Stimulated activated CD4-positive, alpha-beta T cell treated with anti-CD3 and anti-CD28 coated beads, Interleukin-4, amount 100 ng/mL, for 4 hours (primary cell): ENCODE results near the gene SPEM3.

Source experiments
- DNase-seq, 2 experiments: peaks; one replicate each; pipeline ENCODE4 v3.0.0-alpha.2; 2020

SPEM3 gene

DNA sequence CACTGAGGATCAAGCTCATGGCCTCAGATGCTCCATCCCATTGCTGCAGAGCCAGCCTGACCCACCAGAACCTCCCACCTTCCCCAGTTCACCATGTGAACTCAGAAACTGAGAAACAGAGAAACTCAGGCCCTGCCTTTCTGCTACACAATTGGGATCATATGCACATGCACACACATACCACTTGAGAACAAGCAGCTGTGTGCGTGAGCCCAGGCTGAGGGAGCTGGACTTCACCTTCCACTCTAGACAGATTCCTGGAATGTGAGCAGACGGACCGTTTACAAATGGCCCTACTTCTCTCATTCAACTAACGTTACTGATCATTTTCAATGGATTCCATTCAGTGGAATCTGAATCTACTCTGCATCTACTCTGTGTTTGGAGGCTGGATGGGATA is 5.0 kb upstream of the SPEM3 start:
- no peak for DNase-seq

DNA sequence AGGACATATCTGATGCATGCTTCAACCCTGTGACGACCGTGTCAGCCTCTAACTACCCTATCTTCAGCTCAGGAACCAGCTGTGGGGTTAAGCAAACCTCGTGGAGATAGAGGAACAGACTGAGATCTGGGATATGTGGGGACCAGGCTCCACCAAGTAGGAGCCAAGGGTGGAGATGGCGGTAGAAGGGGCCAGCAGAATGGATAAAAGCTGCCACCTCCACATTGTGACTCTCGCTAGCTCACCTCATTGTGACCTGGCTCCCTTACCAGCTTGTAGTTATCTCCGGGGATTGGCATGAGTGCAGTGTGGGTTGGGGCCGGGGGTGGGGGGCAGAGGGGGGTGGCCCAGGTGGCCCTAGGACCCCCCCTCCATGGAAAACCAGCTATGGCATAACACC is 3.3 kb upstream of the SPEM3 start, which contains the start of gene SPEM2:
SPEM2 (plus strand) TSS at position 301 of the 400 bp plus-strand sequence; CDS start at position 374, 73 bp downstream.
- DNase-seq: no peak

DNA sequence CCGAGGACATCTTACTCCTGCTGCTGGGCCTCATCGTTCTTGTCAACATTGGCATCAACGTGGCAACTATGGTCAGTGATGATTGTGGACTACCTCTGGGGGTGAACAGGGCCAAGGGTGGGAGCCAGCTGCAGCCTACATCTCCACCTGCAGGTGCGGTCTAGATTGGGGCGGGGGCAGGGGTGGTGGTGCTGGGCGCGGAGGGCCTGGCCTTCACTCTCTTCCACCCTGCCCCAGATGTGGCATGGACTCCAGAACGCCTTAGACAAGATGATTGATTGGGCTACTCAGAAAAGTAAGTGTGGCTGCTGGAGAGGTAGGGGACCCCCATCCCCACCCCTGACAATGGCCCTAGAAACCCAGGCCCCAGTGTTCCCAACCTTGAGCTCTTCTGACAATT is 2.9 kb upstream of the SPEM3 start:
- no peak for DNase-seq

DNA sequence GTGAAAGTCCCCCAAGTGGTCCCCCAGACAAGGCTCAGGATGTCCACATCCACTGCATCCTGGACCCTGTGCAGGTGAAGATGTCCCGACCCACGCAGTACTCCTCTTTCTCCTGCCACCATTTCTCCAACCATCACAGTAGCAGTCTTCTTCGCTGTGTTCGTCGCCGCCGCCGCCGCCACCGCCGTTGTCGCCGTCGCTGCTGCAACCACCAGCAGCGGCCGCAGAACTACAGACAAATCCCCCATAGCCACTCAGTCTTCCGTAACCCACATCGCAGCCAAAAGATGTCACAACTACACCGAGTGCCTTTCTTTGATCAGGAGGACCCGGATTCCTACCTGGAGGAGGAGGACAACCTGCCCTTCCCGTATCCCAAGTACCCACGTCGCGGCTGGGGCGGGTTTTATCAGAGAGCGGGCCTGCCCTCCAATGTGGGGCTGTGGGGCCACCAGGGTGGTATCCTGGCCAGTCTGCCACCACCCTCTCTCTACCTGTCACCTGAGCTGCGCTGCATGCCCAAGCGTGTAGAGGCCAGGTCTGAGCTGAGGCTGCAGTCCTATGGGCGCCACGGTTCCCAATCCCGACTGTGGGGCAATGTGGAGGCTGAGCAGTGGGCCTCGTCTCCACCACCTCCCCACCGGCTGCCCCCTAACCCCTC is 2.3 kb upstream of the SPEM3 start:
- no peak for DNase-seq

DNA sequence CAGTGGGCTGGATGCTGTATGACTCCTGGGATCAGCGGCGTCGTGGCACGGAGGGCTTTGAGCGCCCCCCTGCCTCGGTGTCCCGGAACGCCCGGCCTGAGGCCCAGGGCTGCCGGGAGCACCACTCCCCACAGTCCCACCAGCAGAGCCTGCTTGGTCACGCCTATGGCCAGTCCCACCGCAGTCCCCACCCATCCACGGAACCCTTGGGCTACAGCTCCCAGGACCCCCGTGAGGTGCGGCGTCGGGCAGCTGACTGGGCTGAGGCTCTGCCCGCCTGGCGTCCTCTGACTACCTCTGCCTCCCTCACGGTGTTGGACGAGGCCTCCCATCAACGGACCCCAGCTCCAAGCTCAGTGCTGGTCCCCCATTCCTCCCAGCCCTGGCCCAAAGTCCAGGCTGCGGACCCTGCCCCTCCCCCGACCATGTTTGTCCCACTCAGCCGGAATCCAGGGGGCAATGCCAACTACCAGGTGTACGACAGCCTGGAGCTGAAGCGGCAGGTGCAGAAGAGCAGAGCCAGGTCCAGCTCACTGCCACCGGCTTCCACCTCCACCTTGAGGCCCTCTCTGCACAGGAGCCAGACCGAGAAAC is 1.7 kb upstream of the SPEM3 start:
- DNase-seq: no peak

DNA sequence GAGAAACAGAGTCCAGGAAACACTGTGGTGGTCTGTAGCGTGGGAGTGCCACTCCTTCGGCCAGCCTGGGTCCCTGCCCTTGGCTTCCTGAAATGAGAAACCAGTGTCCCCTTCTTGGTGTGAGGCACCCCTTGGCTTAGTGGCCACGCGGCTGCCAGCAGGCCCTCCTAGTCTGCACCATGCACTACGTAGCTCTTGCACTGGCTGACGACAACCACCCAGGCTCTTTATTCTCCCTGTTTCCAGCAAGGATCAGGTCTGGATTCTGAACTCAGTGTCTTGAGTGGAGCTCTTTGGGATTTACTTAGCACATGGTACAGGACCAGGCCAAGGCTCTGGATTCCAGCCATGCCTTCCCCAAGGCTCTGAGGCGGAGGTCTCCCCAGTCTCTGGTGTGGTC is 1.1 kb upstream of the SPEM3 start:
- DNase-seq: no peak

DNA sequence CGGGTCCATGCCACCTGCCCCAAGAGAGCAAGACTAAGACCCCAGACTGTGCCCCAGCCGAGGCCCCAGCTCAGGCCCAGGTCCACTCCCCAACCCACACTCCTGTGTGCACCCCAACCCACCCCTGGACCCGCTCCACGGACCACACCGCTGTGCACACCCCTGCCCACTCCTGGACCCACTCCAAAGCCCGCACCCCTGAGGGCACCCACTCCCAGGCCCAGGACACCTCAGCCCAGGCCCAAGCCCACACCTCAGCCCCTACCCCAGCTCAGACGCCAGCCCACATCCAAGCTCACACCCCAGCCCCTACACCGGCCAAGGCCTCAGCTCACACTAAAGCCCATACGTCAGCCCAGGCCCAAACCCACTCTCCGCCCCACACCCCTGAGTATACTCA is 1.1 kb downstream of the SPEM3 start:
- DNase-seq: no peak

DNA sequence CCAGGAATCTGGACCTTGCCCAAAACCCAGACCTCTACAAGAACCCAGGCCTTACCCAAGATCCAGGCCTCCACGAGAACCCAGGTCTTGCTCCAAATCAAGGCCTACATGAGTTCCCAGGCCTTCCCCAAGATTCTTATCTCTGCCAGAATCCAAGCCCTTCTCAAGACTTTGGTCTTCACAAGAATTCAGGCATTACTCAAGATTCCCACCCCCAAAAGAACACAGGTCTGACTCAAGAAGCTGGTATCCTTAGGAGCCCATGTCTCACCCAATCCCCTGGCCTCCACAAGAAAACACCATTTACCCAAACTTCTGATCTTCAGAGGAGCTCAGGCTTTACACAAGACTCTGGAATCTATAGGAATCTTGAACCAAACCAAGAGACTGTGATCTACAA is 2.6 kb downstream of the SPEM3 start:
- DNase-seq: no peak

DNA sequence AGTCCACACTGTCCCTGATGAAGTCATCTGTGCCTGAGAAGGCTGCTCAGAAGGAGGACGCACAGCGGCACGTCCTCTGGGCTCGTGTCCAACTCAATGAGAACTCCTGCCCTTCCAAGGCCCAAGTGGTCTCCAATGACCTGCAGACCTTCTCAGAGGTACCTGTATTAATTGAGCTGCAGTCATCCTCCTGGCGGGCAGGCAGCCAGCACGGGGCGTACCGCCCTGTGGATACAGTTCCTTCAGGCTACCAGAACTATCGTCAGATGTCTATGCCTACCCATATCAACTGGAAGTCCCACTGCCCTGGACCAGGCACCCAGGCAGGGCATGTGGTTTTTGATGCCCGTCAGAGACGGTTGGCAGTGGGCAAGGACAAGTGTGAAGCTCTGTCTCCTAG is 3.6 kb downstream of the SPEM3 start:
- no peak for DNase-seq

DNA sequence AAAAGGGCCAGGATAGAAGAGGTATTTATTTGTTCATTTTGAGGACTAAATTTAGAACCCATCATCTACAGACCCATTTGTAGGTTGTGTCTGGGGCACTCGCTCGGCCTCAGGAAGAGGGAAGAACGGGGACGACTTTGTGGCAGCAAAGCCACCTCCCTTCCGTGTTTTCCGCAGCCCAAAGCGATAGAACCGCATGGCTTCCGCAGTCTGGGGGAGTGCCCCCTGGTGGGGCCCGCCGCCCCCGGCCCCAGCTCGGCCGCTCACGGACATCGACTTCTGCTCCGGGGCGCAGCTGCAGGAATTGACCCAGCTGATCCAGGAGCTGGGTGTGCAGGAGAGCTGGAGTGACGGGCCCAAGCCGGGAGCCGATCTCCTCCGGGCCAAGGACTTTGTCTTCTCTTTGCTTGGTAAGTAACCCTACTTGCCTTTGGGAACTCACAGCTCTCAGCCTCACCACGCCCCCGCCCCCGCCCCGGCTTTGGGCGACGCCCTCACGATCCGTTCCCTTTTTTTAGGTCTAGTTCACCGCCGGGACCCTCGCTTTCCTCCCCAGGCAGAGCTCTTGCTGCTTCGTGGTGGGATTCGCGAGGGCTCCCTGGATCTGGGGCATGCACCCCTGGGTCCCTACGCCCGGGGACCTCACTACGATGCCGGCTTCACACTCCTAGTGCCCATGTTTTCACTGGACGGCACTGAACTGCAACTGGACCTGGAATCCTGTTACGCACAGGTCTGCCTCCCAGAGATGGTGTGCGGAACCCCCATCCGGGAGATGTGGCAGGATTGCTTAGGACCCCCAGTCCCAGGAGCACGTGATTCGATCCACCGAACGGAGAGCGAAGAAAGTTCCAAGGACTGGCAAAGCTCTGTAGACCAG is 7.3 kb downstream of the SPEM3 start:
- DNase-seq: peak; percentile 45 to 46

DNA sequence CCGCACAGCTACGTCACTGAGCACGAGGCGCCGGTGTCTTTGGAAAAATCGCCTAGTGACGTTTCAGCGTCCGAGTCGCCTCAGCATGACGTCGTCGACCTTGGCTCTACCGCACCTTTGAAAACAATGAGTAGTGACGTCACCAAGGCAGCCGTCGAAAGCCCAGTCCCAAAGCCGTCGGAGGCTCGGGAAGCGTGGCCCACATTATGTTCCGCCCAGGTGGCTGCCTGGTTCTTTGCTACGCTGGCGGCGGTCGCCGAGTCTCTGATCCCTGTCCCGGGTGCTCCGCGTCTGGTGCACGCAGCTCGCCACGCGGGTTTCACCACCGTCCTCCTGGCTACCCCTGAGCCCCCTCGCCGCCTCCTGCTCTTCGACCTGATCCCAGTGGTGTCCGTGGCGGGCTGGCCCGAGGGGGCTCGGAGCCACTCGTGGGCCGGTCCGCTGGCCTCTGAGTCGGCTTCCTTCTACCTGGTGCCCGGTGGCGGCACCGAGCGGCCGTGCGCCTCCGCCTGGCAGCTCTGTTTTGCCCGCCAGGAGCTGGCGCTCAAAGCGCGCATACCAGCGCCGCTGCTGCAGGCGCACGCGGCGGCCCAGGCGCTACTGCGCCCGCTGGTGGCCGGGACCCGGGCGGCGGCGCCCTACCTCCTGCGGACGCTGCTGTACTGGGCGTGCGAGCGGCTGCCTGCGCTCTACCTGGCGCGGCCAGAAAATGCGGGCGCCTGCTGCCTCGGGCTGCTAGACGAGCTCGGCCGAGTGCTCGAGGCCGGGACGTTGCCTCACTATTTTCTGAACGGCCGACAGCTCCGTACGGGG is 8.1 kb downstream of the SPEM3 start:
- DNase-seq: peak; percentile 79 to 80

DNA sequence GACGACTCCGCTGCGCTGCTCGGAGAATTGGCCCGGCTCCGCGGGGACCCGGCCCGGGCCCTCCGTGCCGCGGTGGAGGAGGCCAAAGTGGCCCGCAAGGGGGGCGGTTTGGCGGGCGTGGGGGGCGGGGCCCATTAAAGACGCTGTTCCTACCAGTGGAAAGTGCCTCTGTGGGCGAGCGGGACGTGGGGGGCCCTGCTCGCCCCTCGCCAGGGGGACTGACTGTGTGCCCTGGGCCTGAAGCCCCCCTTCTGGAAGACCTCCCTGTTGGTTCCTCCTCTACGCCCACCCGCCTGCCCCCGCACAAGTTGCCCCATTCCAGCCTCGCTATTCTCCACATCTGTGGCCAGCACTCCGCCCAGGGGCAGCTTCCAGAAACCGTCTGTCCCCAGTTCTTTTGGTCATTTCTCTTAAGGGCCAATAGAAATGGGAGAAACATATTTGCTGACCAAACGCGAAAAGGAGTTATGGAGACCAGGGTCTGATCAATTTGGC is 8.8 kb downstream of the SPEM3 start:
- DNase-seq: peak in 1 of 2 experiments; percentile 12

DNA sequence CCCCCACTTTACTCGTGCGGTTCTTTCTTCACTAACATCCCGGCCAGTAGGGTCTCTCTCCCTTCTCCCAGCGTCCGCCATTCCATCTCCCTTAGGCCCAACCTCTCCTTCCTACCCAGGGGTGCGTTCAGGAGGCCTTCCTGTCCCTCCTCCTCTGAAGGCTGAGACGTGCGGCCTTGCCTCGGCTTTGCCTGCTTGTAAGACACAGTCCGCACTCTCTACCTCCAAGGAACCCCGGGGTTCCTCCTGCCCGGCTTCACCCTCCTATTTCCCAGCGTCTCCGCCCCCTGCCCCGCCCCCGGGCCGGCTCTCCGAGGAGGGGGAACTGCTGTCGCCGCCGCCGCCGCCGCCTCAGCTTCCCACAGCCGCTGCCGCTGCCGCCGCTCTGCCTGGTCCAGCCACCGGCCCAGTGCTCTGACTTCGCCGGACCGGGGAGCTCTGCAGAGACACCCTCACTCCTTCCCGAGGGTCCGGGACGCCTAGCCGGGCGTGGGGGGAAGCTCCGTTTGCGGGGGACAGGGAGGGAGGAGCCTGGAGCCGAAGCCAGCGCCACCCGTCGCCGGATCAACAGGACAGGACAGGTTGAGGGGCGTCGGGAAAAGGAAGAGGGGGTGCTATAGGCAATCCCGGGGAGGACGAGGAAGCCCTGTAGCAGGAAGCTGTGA is 9.4 kb downstream of the SPEM3 start:
- DNase-seq: peak; percentile 62 to 66

DNA sequence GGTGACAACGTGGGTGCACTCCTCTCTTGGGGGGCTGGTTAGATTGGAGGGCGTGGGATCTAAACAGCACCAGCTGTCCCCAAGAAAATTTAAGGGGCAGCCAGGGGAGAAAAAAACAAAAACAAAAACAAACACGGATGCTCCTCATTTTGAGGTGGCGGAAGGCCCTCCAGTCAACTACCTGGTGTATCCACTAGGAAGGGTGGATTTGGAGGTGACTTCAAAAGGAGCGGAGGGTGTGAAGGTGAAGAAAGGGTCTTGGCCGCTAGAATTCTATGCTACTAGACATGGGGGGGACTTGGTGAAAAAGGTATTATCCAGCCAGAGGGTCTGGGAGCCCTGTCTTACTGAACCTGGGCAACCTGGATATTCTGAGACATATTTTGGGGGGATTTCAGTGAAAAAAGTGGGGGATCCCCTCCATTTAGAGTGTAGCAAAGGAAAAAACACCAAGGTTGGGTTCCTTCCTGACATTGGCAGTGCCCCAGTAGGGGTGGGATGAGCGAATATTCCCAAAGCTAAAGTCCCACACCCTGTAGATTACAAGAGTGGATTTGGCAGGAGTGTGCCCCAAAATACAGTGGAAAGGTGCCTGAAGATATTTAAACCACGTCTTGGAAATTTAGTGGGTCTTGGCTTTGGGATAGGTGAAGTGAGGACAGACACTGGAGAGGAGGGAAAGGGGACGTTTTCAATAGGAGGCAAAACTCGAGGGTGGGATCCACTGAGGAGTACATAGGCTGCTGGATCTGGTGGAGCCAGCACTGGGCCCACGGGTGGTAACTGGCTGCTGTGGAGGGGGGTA is 10.2 kb downstream of the SPEM3 start:
- no peak for DNase-seq

DNA sequence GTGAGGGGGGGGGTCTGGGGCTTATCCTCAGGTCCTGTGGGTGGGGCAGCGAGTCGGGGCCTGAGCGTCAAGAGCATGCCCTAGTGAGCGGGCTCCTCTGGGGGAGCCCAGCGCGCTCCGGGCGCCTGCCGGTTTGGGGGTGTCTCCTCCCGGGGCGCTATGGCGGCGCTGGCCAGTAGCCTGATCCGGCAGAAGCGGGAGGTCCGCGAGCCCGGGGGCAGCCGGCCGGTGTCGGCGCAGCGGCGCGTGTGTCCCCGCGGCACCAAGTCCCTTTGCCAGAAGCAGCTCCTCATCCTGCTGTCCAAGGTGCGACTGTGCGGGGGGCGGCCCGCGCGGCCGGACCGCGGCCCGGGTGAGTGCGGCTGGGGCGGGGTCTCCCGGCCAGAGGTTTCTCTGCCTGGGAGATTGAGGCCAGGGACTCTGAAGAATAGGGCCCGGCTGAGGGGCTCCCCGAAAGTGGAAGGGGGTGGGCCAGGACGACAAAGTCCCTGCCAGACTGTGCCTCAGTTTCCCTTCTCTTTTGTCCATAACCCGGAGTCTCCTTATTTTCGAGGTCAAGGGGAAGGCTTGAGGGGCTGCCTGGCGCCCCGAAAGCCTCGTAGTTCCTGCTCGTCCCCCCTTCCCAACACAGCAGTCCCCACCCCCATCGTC is 10.9 kb downstream of the SPEM3 start, which contains the start of gene FGF11:
FGF11 (plus strand) TSS at position 51 of the 651 bp plus-strand sequence; CDS start at position 160, 109 bp downstream.
- DNase-seq: no peak

DNA sequence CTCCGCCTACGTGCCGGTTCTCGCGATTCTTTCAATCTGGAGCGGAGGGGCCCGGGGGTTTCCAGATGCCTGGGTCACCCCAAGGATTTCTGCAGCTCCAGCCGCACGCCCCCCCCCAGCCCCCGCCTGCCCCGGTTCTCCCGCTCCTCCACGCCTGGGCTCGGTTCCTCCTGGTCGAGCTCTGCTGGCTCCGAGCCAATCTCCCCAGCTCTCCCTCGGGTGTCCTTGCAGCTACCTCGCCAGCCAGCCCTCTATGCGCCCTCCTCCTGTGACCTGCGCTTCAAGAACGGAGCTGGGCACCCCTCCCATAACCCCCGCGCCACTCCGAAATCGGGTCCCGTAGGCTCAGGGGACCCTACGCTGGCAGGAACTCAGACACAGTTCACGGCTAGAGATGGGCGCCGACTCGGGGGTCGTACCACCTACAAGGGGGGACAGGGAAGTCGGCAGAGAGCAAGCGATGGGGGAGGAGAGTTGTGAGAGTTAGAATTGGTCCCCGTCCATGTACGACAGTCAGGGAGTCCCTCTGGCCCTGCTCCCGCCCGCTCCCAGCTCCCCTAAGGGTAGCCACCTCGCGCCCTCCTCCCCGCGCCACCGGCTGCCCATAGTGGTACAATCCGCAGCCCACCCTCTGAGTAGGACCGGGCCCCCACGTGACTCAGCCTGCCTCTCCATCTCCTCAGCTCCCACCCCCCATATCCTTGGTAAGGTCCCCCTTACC is 11.6 kb downstream of the SPEM3 start:
- DNase-seq: peak; percentile 23 to 25

DNA sequence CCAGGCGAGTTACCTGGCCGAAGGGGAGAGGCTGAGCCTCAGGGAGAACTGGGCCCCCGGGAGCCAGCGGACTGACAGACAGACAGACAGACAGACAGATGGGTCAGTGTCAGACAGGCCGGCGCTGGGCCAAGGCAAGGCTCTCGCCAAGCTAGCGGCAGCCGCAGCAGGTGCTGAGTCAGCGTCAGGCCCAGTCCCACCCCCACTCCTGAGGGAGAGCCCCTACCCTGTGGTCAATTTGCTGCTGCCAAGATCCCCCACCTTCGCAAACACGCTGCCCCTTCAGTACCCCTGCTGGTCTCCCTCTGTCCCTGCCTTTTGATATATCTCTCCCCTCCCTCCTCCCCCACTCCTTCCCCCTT is 12.2 kb downstream of the SPEM3 start:
- peak in 1 of 2 experiments; percentile 7 for DNase-seq

DNA sequence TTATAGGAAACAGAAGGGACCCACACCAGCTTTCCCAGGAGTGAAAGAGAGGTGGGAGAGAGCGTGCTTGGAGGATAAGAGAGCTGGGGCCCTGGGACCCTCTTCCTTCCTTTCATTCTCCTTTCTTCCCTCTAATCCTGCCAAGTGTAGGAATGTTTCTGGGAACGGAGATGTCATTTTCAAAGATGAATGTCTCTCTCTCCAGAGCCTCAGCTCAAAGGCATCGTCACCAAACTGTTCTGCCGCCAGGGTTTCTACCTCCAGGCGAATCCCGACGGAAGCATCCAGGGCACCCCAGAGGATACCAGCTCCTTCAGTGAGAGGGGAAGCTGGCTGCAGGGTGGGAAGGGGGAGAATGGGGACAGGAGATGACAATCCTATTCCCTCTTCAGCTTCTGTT is 12.6 kb downstream of the SPEM3 start:
- no peak for DNase-seq

DNA sequence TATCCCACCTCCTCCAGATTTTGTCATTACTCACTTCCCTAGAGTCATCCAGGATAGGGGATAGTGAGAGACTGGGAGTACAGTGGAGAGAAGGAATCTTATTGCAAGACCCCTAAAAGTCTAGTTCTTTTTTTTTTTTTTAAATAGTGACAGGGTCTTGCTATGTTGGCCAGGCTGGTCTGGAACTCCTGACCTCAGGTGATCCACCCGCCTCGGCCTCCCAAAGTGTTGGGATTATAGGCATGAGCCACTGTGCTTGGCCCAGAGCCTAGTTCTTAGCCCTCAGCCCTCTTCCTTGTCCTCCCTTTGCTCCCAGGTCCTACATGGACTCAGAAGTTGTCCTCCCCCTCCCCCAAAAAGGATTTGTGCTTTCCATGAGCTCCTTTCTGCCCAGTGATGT is 13.5 kb downstream of the SPEM3 start:
- no peak for DNase-seq
